H1 (cell line): ENCODE measurements around the gene PREX1. TPM values are rescaled to one million over a fixed set of nuclear protein-coding genes. Genes with fewer than 3 reads are reported as not detected.

Source experiments
- CTCF ChIA-PET: fragments of 300-600 bp; sonication (Branson Sonifier 250); formaldehyde crosslinking; loops from one replicate; lab custom pipeline; 2021; ENCODE audit not compliant: partially characterized antibody; lab: Charles Lee
- POLR2A ChIA-PET: fragments of 300-600 bp; sonication (Branson Sonifier 250); formaldehyde crosslinking; loops from one replicate; lab custom pipeline; 2021; ENCODE audit warnings: inconsistent platforms; ENCODE audit not compliant: partially characterized antibody; lab: Charles Lee
- DNase-seq, 2 experiments: peaks; one replicate each; pipeline versions ENCODE4 v3.0.0 to v3.0.0-alpha.2; 2010 to 2022; ENCODE audit warnings: low spot score in 2 of 2, low read depth in 1 of 2, mixed read lengths in 1 of 2
- FAIRE-seq: peaks from 2 replicates; lab custom pipeline; 2011; peaks lifted over from hg19 to GRCh38; lab: Jason Lieb, UNC
- H2AFZ ChIP-seq: 2 replicates; pipeline ENCODE4 v1.8.1; 2012; ENCODE audit warnings: low read length, inconsistent platforms
- H2AK5ac ChIP-seq: 2 replicates; pipeline ENCODE4 v1.6.1; 2013; ENCODE audit warnings: low read depth, low read length
- H2BK120ac ChIP-seq: replicated peaks from 2 replicates; pipeline ENCODE3; 2013; ENCODE audit warnings: low read depth, low read length, inconsistent platforms
- H2BK12ac ChIP-seq: 2 replicates; pipeline ENCODE4 v1.6.1; 2013; ENCODE audit warnings: low read depth, low read length
- H2BK15ac ChIP-seq: 2 replicates; pipeline ENCODE4 v1.6.1; 2013; ENCODE audit warnings: low read length
- H2BK20ac ChIP-seq: 2 replicates; pipeline ENCODE4 v1.6.1; 2013; ENCODE audit warnings: low read length
- H2BK5ac ChIP-seq: 2 replicates; pipeline ENCODE4 v1.6.1; 2013; ENCODE audit warnings: low read depth, low read length
- H3K14ac ChIP-seq: 2 replicates; pipeline ENCODE4 v1.6.1; 2013; ENCODE audit warnings: inconsistent platforms; ENCODE audit not compliant: insufficient read length
- H3K18ac ChIP-seq: 2 replicates; pipeline ENCODE4 v1.6.1; 2013; ENCODE audit warnings: low read length; ENCODE audit errors: extremely low read depth
- H3K23ac ChIP-seq: 2 replicates; pipeline ENCODE4 v1.6.1; 2013; ENCODE audit warnings: inconsistent platforms; ENCODE audit not compliant: insufficient read length
- H3K23me2 ChIP-seq: 2 replicates; pipeline ENCODE4 v1.6.1; 2013; ENCODE audit warnings: low read depth, low read length
- H3K27ac ChIP-seq: 2 replicates; pipeline ENCODE4 v1.6.1; 2011; ENCODE audit warnings: low read depth, low read length, inconsistent platforms
- H3K27me3 ChIP-seq, 4 experiments: replicated peaks in 1 of 4; 1 replicate in 1 of 4; 2 replicates in 3 of 4; pipeline versions ENCODE4 v1.6.1 to v1.8.1; 2011 to 2013; ENCODE audit warnings: low read length in 3 of 4, mild to moderate bottlenecking in 3 of 4, inconsistent platforms in 2 of 4, mixed read lengths in 2 of 4, moderate library complexity in 1 of 4; ENCODE audit not compliant: control insufficient read depth in 3 of 4, insufficient read depth in 3 of 4; ENCODE audit errors: extremely low read depth in 1 of 4
- H3K36me3 ChIP-seq, 4 experiments: 2 replicates each; pipeline versions ENCODE4 v1.6.1 to v1.8.1; 2011 to 2013; ENCODE audit warnings: mild to moderate bottlenecking in 4 of 4, low read length in 3 of 4, moderate library complexity in 2 of 4, control low read depth in 1 of 4, inconsistent platforms in 1 of 4; ENCODE audit not compliant: insufficient read depth in 4 of 4, control insufficient read depth in 2 of 4
- H3K4ac ChIP-seq: replicated peaks from 2 replicates; pipeline ENCODE3; 2013; ENCODE audit warnings: low read length, low read depth, mixed read lengths, inconsistent platforms; ENCODE audit not compliant: insufficient read length
- H3K4me1 ChIP-seq, 4 experiments: replicated peaks in 1 of 4; 1 replicate in 1 of 4; 2 replicates in 3 of 4; pipeline versions ENCODE4 v1.6.1 to v1.8.1; 2011 to 2013; ENCODE audit warnings: low read length in 3 of 4, inconsistent platforms in 2 of 4, mixed read lengths in 1 of 4; ENCODE audit not compliant: insufficient read depth in 4 of 4, control insufficient read depth in 3 of 4
- H3K4me2 ChIP-seq, 2 experiments: 2 replicates each; pipeline versions ENCODE4 v1.6.1 to v1.8.1; 2011 to 2013; ENCODE audit warnings: low read depth in 2 of 2, low read length in 2 of 2, control low read depth in 1 of 2, inconsistent platforms in 1 of 2, mild to moderate bottlenecking in 1 of 2; ENCODE audit not compliant: insufficient read depth in 1 of 2
- H3K4me3 ChIP-seq, 4 experiments: fragments of 200-600, 300-600 bp in 1 of 4; sonication (generic), shearing (Covaris generic), sonication (Bioruptor Twin) in 1 of 4; 2 replicates each; pipeline versions ENCODE4 v1.5.1 to v1.8.1; 2011 to 2016; ENCODE audit warnings: low read length in 4 of 4, low read depth in 3 of 4, control low read depth in 2 of 4, inconsistent platforms in 2 of 4, mild to moderate bottlenecking in 2 of 4, mixed read lengths in 1 of 4, moderate library complexity in 1 of 4; ENCODE audit not compliant: insufficient read depth in 2 of 4; ENCODE audit errors: extremely low read depth in 1 of 4
- H3K56ac ChIP-seq: replicated peaks from 2 replicates; pipeline ENCODE3; 2013; ENCODE audit warnings: low read depth, mild to moderate bottlenecking, mixed read lengths, low read length, inconsistent platforms; ENCODE audit not compliant: insufficient read length
- H3K79me1 ChIP-seq: 2 replicates; pipeline ENCODE4 v1.6.1; 2013; ENCODE audit warnings: low read depth, low read length, control low read depth
- H3K79me2 ChIP-seq, 2 experiments: 2 replicates each; pipeline versions ENCODE4 v1.6.1 to v1.8.1; 2012 to 2013; ENCODE audit warnings: low read length in 2 of 2, mild to moderate bottlenecking in 2 of 2, inconsistent platforms in 1 of 2; ENCODE audit not compliant: insufficient read depth in 2 of 2, control insufficient read depth in 1 of 2
- H3K9ac ChIP-seq, 4 experiments: replicated peaks in 1 of 4; 1 replicate in 1 of 4; 2 replicates in 3 of 4; pipeline versions ENCODE4 v1.6.1 to v1.8.1; 2011 to 2013; ENCODE audit warnings: low read depth in 3 of 4, low read length in 3 of 4, control low read depth in 2 of 4, mild to moderate bottlenecking in 2 of 4, moderate library complexity in 2 of 4, inconsistent platforms in 1 of 4; ENCODE audit errors: extremely low read depth in 1 of 4
- H3K9me3 ChIP-seq, 2 experiments: 2 replicates each; pipeline versions ENCODE4 v1.6.1 to v1.8.1; 2012 to 2013; ENCODE audit warnings: mild to moderate bottlenecking in 2 of 2, moderate library complexity in 2 of 2, control low read depth in 1 of 2, inconsistent platforms in 1 of 2, low read depth in 1 of 2, low read length in 1 of 2, mixed read lengths in 1 of 2; ENCODE audit not compliant: insufficient read depth in 2 of 2
- H4K20me1 ChIP-seq, 2 experiments: replicated peaks in 1 of 2; 2 replicates each; pipeline versions ENCODE3 to v1.8.1; 2011 to 2013; ENCODE audit warnings: inconsistent platforms in 2 of 2, low read length in 2 of 2, mild to moderate bottlenecking in 1 of 2; ENCODE audit not compliant: insufficient read depth in 2 of 2, control insufficient read depth in 1 of 2
- H4K5ac ChIP-seq: 2 replicates; pipeline ENCODE4 v1.6.1; 2013; ENCODE audit warnings: low read length, low read depth, mixed read lengths, inconsistent platforms; ENCODE audit not compliant: insufficient read length
- H4K8ac ChIP-seq: 2 replicates; pipeline ENCODE4 v1.8.0; 2013; ENCODE audit warnings: mild to moderate bottlenecking, moderate library complexity, low read length, inconsistent platforms; ENCODE audit not compliant: insufficient read depth; ENCODE audit errors: extremely low read depth
- H4K91ac ChIP-seq: replicated peaks from 2 replicates; pipeline ENCODE3; 2013; ENCODE audit warnings: low read length, mixed read lengths, inconsistent platforms; ENCODE audit not compliant: insufficient read length
- CEBPB ChIP-seq: IDR thresholded peaks from 2 replicates; pipeline ENCODE4 v1.6.1; 2012; ENCODE audit warnings: low read depth, low read length
- WGBS, 2 experiments: shearing (Covaris generic) in 1 of 2; methylation state at CpG; one replicate each; pipeline versions ENCODE4 v1.1.6 to v1.1.7; 2013 to 2015; ENCODE audit warnings: low lambda C conversion rate in 2 of 2, mixed read lengths in 2 of 2, inconsistent platforms in 1 of 2, low coverage in 1 of 2, missing lambda C conversion rate in 1 of 2; ENCODE audit not compliant: insufficient replicate concordance in 2 of 2, insufficient coverage in 1 of 2, insufficient read length in 1 of 2; ENCODE audit errors: extremely low coverage in 1 of 2, missing lambda C conversion rate in 1 of 2; 5-methylcytosine and 5-hydroxymethylcytosine counted together
- polyA plus RNA-seq, 7 experiments: library from polyadenylated mRNA; depleted of rRNA in 3 of 7; stranded (reverse) in 5 of 7; unstranded in 2 of 7; fragments of >200 nt in 5 of 7; fragments of 200-250 nt in 2 of 7; gene quantifications; 1 replicate in 5 of 7; 2 replicates in 1 of 7; 4 replicates in 1 of 7; pipeline versions ENCODE4 v1.2.1 to v1.2.3, GENCODE V29; 2011 to 2013; ENCODE audit warnings: missing spikeins in 2 of 7, mixed read lengths in 2 of 7
- total RNA-seq: library from RNA; stranded (reverse); fragmentation: NEBNext Ultra II Directional; extraction: Animal tissue kit (Norgen Biotek cat#: 25700); gene quantifications from 2 replicates; pipeline ENCODE4 v1.2.1, GENCODE V29; 2021

Gene PREX1
- total and polyA plus RNA-seq, 2 of the 8 experiments (the other 6 are each of a cell fraction or from before 2014, with no cell fraction given), result 10.7 to 12.8 TPM

DNA sequence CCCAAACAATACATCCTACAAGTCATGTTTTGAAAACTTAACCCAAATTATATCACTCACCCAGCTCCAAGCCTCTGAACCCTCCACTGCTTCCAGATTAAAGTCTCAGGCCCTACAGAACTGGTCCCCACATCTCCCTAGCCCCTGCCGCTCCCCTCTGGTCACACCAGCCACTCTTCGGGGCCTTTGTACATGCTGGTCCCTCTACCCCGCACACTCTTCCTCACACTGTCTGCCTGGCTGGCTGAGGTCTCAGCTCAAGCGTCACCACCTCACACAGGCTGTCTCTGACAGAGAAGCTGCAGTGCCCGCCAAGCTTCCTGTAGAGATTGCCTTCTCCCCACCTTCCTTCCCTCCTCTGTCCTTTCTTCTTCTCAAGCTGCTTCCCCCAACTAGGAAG is 192.4 kb downstream of the PREX1 start:
- H4K8ac ChIP-seq, result no peak overlapping the region
- H3K18ac ChIP-seq, result no peak overlapping the region
- no peak overlapping the region for H2AFZ ChIP-seq
- CTCF ChIA-PET, result interaction anchor here (0.7 to 2.8 kb wide), 11 partner anchors 10 to 443 kb away, joined by 3 to 14 read pairs (median 3); no protein-coding TSS in a partner anchor
- H2BK5ac ChIP-seq, result 0 out of 2 replicates have a peak overlapping the region, but pooled peaks have one; percentile 8
- H4K5ac ChIP-seq, result no peak overlapping the region
- H4K91ac ChIP-seq, result no peak overlapping the region
- no peak overlapping the region for H3K56ac ChIP-seq
- 89% methylated on average over 5 of the region's 5 CpGs; no CpG with 5 or more reads in 1 of the 2 experiments for WGBS, 2 experiments
- no peak overlapping the region for H3K14ac ChIP-seq
- POLR2A ChIA-PET, result no interaction called here
- H3K79me2 ChIP-seq, result no peaks in the 10 kb centered on the region
- H2BK12ac ChIP-seq, result no peak overlapping the region
- no peak overlapping the region for H2BK120ac ChIP-seq
- no peaks in the 10 kb centered on the region for H3K36me3 ChIP-seq
- no peaks in the 10 kb centered on the region for H3K9me3 ChIP-seq
- no peak overlapping the region for H3K27ac ChIP-seq
- H3K79me1 ChIP-seq, result no peaks in the 10 kb centered on the region
- no peak overlapping the region for H3K4me2 ChIP-seq
- H3K27me3 ChIP-seq, result no peaks in the 10 kb centered on the region
- no peak overlapping the region for H3K23ac ChIP-seq
- no peak overlapping the region for H2BK15ac ChIP-seq
- no peak overlapping the region for H2AK5ac ChIP-seq
- no peak for DNase-seq
- peaks cover 0 to 5% of the 10 kb centered on the region in 2 experiments for H4K20me1 ChIP-seq
- H3K23me2 ChIP-seq, result peaks cover 4% of the 10 kb centered on the region
- no peak overlapping the region for H3K4ac ChIP-seq
- no peak for FAIRE-seq
- no peak overlapping the region for H3K4me3 ChIP-seq
- H3K4me1 ChIP-seq, result peaks cover 0 to 6% (median 2%) of the 10 kb centered on the region in 4 experiments; a peak in 5 of 7 replicates
- H2BK20ac ChIP-seq, result no peak overlapping the region
- H3K9ac ChIP-seq, result no peak overlapping the region
- no peak for TF ChIP-seq CEBPB
